ENCODE results near the gene EXOC3.

DNA sequence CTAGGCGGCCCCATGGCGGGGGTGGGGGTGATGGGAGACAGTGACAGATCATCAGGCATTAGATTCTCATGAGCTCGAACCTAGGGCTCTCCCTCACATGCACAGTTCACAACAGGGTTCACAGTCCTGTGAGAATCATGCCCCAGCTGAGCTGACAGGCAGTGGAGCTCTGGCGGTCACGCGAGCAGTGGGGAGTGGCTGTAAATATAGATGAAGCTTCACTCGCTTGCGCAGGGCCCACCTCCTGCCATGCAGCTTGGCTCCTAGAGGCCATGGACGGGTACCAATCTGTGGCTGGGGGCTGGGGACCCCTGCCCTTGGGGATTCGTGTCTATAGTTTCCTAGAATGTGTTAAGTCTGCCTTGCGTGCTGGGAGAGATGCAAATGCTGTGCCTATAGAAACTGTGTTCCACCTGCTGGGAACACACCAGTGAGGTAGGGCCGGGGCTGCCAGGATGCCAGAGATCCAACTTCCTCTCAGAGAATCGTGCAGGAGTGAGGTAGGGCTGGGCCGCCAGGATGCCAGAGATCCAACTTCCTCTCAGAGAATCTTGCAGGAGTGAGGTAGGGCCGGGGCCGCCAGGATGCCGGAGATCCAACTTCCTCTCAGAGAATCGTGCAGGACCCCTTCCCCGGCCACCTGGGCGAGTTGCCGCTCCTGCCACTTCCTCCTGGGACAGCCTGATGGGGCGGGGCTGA lies 14.1 kb upstream of the EXOC3 start:
- no peak for TF ChIP-seq POLR2AphosphoS5 (IDR thresholded peaks at IDR 0.05; ENCODE audit: low read depth, low read length)
- TF ChIP-seq, protein P1, sequence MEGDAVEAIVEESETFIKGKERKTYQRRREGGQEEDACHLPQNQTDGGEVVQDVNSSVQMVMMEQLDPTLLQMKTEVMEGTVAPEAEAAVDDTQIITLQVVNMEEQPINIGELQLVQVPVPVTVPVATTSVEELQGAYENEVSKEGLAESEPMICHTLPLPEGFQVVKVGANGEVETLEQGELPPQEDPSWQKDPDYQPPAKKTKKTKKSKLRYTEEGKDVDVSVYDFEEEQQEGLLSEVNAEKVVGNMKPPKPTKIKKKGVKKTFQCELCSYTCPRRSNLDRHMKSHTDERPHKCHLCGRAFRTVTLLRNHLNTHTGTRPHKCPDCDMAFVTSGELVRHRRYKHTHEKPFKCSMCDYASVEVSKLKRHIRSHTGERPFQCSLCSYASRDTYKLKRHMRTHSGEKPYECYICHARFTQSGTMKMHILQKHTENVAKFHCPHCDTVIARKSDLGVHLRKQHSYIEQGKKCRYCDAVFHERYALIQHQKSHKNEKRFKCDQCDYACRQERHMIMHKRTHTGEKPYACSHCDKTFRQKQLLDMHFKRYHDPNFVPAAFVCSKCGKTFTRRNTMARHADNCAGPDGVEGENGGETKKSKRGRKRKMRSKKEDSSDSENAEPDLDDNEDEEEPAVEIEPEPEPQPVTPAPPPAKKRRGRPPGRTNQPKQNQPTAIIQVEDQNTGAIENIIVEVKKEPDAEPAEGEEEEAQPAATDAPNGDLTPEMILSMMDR (IDR thresholded peaks at IDR 0.05), result no peak
